Skeletal muscle satellite cell (primary cell): ENCODE results near the gene GIPR.

Experiments used
- H3K27me3 ChIP-seq: 2 replicates; pipeline ENCODE4 v1.7.0; 2013; ENCODE audit warnings: low read length; ENCODE audit not compliant: control insufficient read depth, insufficient read depth
- H3K36me3 ChIP-seq: 2 replicates; pipeline ENCODE4 v1.7.0; 2013; ENCODE audit warnings: mild to moderate bottlenecking, control low read depth, low read length; ENCODE audit not compliant: insufficient read depth
- H3K4me1 ChIP-seq: 2 replicates; pipeline ENCODE4 v1.7.0; 2013; ENCODE audit warnings: low read length; ENCODE audit not compliant: control insufficient read depth, insufficient read depth
- H3K4me2 ChIP-seq: 2 replicates; pipeline ENCODE4 v1.7.0; 2013; ENCODE audit warnings: mild to moderate bottlenecking, low read length
- H3K4me3 ChIP-seq: 2 replicates; pipeline ENCODE4 v1.7.0; 2013; ENCODE audit warnings: low read length
- H3K9ac ChIP-seq: 2 replicates; pipeline ENCODE4 v1.7.0; 2013; ENCODE audit warnings: mild to moderate bottlenecking, low read depth, low read length, moderate library complexity
- H3K9me3 ChIP-seq: replicated peaks from 2 replicates; pipeline ENCODE4 v1.7.0; 2013; ENCODE audit warnings: mild to moderate bottlenecking, control low read depth, low read length

Gene GIPR

GRCh38 chr19:45650722-45651121 lies 17.3 kb upstream of the GIPR start:
- H3K4me3 ChIP-seq: no peak overlapping the region
- H3K9ac ChIP-seq: no peak overlapping the region
- H3K4me1 ChIP-seq: no peaks in the 10 kb centered on the region
- H3K9me3 ChIP-seq: no peaks in the 10 kb centered on the region
- H3K36me3 ChIP-seq: no peaks in the 10 kb centered on the region
- no peaks in the 10 kb centered on the region for H3K27me3 ChIP-seq
- no peak overlapping the region for H3K4me2 ChIP-seq

- Histone ChIP-seq H3K4me2 (no peak overlapping the region), H3K36me3 (no peaks in the 10 kb centered on the region), H3K9me3 (no peaks in the 10 kb centered on the region), H3K27me3 (peaks cover 4% of the 10 kb centered on the region), H3K4me1 (no peaks in the 10 kb centered on the region), H3K9ac (no peak overlapping the region), H3K4me3 (no peak overlapping the region)
These were observed 14.4 kb upstream of the GIPR start for GRCh38 chr19:45653634-45654033.

- H3K36me3 ChIP-seq: no peaks in the 10 kb centered on the region
- H3K4me1 ChIP-seq: no peaks in the 10 kb centered on the region
- no peak overlapping the region for H3K4me3 ChIP-seq
These were observed 12.9 kb upstream of the GIPR start for GRCh38 chr19:45655073-45655472.

GRCh38 chr19:45657520-45658167 lies 10.4 kb upstream of the GIPR start:
- Histone ChIP-seq H3K4me3 (no peak overlapping the region), H3K36me3 (no peaks in the 10 kb centered on the region), H3K4me1 (no peaks in the 10 kb centered on the region), H3K9ac (no peak overlapping the region), H3K4me2 (no peak overlapping the region), H3K27me3 (peaks cover 23% of the 10 kb centered on the region), H3K9me3 (no peaks in the 10 kb centered on the region)

More at GRCh38 chr19:45655073-45655472, 12.9 kb upstream of the GIPR start:
- H3K27me3 ChIP-seq: peaks cover 15% of the 10 kb centered on the region
- H3K9me3 ChIP-seq: no peaks in the 10 kb centered on the region
- H3K9ac ChIP-seq: no peak overlapping the region
- H3K4me2 ChIP-seq: no peak overlapping the region

GRCh38 chr19:45659096-45659729 lies 8.8 kb upstream of the GIPR start:
- Histone ChIP-seq H3K4me3 (no peak overlapping the region), H3K36me3 (no peaks in the 10 kb centered on the region), H3K9me3 (no peaks in the 10 kb centered on the region)

GRCh38 chr19:45660636-45661035 lies 7.4 kb upstream of the GIPR start:
- Histone ChIP-seq H3K27me3 (peaks cover 28% of the 10 kb centered on the region), H3K4me1 (no peaks in the 10 kb centered on the region), H3K4me2 (no peak overlapping the region), H3K9ac (no peak overlapping the region), H3K9me3 (no peaks in the 10 kb centered on the region), H3K36me3 (no peaks in the 10 kb centered on the region), H3K4me3 (no peak overlapping the region)

More at GRCh38 chr19:45659096-45659729, 8.8 kb upstream of the GIPR start:
- H3K4me2 ChIP-seq: no peak overlapping the region
- no peak overlapping the region for H3K9ac ChIP-seq
- no peaks in the 10 kb centered on the region for H3K4me1 ChIP-seq
- peaks cover 24% of the 10 kb centered on the region for H3K27me3 ChIP-seq

- no peaks in the 10 kb centered on the region for H3K9me3 ChIP-seq
- no peak overlapping the region for H3K4me3 ChIP-seq
- peaks cover 35% of the 10 kb centered on the region for H3K27me3 ChIP-seq
- no peak overlapping the region for H3K4me2 ChIP-seq
- H3K9ac ChIP-seq: no peak overlapping the region
- no peaks in the 10 kb centered on the region for H3K36me3 ChIP-seq
- peaks cover 8% of the 10 kb centered on the region for H3K4me1 ChIP-seq
These were observed 4.2 kb upstream of the GIPR start for GRCh38 chr19:45663800-45664199.

- Histone ChIP-seq H3K4me3 (no peak overlapping the region), H3K9ac (no peak overlapping the region), H3K27me3 (peaks cover 35% of the 10 kb centered on the region), H3K4me1 (peaks cover 16% of the 10 kb centered on the region), H3K36me3 (no peaks in the 10 kb centered on the region), H3K4me2 (no peak overlapping the region), H3K9me3 (no peaks in the 10 kb centered on the region)
These were observed 3.4 kb upstream of the GIPR start for GRCh38 chr19:45664575-45664974.

- H3K4me1 ChIP-seq: peaks cover 17% of the 10 kb centered on the region
- no peaks in the 10 kb centered on the region for H3K36me3 ChIP-seq
- peak overlapping the region; percentile 65 for H3K4me2 ChIP-seq
- H3K4me3 ChIP-seq: peak overlapping the region; percentile 50
- H3K27me3 ChIP-seq: peaks cover 46% of the 10 kb centered on the region
- no peaks in the 10 kb centered on the region for H3K9me3 ChIP-seq
- no peak overlapping the region for H3K9ac ChIP-seq
These were observed 386 bp downstream of the GIPR start for GRCh38 chr19:45668342-45668871.

GRCh38 chr19:45670670-45671453 lies 2.8 kb downstream of the GIPR start:
- peaks cover 55% of the 10 kb centered on the region for H3K27me3 ChIP-seq
- peak overlapping the region; percentile 29 for H3K4me2 ChIP-seq
- H3K4me3 ChIP-seq: no peak overlapping the region
- H3K36me3 ChIP-seq: no peaks in the 10 kb centered on the region
- peaks cover 17% of the 10 kb centered on the region for H3K4me1 ChIP-seq
- H3K9me3 ChIP-seq: no peaks in the 10 kb centered on the region
- H3K9ac ChIP-seq: no peak overlapping the region

- no peaks in the 10 kb centered on the region for H3K9me3 ChIP-seq
- no peak overlapping the region for H3K4me3 ChIP-seq
- no peak overlapping the region for H3K9ac ChIP-seq
- H3K36me3 ChIP-seq: no peaks in the 10 kb centered on the region
- peaks cover 8% of the 10 kb centered on the region for H3K4me1 ChIP-seq
- H3K4me2 ChIP-seq: no peak overlapping the region
- H3K27me3 ChIP-seq: peaks cover 50% of the 10 kb centered on the region
These were observed 6.9 kb downstream of the GIPR start for GRCh38 chr19:45674946-45675345.
